ENCODE data around the gene WFIKKN2.

- TF ChIP-seq EP300 (IDR thresholded peaks at IDR 0.05) (no peak), POLR2AphosphoS5 (IDR thresholded peaks at IDR 0.05) (peak; percentile 87 to 96), POLR2A (IDR thresholded peaks at IDR 0.05; ENCODE audit: low read depth) (peak; percentile 61)
Observed at GRCh38 chr17:50867363-50868139, 32.2 kb downstream of the WFIKKN2 start.

Data from esophagus muscularis mucosa (tissue), 3 donors.